Body of pancreas (tissue), 4 donors: ENCODE measurements around the gene CMC1. TPM values are rescaled to one million over a fixed set of nuclear protein-coding genes. Genes with fewer than 3 reads are reported as not detected.

Source experiments
- ATAC-seq: fragments of 150-250 bp; one replicate; pipeline ENCODE4 v1.9.1; 2016
- DNase-seq, 4 donors: peaks; one replicate each; pipeline ENCODE4 v3.0.0-alpha.2; 2019
- H3K27ac ChIP-seq, 4 donors: fragments of 200-600 bp; sonication (generic); 1 replicate in 3 of 4; 2 replicates in 1 of 4; pipeline versions ENCODE4 v1.5.1 to v1.6.1; 2016 to 2019; ENCODE audit warnings: mild to moderate bottlenecking in 1 of 4, mixed read lengths in 1 of 4, moderate library complexity in 1 of 4
- H3K27me3 ChIP-seq, 2 donors: fragments of 200-600 bp; sonication (generic); one replicate each; pipeline ENCODE4 v1.6.0; 2016; ENCODE audit warnings: mild to moderate bottlenecking in 1 of 2
- H3K36me3 ChIP-seq, 2 donors: fragments of 200-600 bp; sonication (generic); replicated peaks in 1 of 2; 2 replicates each; pipeline ENCODE4 v1.5.1; 2016; ENCODE audit warnings: low read depth in 2 of 2; ENCODE audit not compliant: insufficient read depth in 1 of 2
- H3K4me1 ChIP-seq: fragments of 200-600 bp; sonication (generic); one replicate; pipeline ENCODE4 v1.6.0; 2016
- H3K4me3 ChIP-seq, 2 donors: fragments of 200-600 bp; sonication (generic); 1 replicate in 1 of 2; 2 replicates in 1 of 2; pipeline ENCODE4 v1.5.1; 2016 to 2019
- H3K9me3 ChIP-seq, 3 donors: fragments of 200-600 bp; sonication (generic); 1 replicate in 2 of 3; 2 replicates in 1 of 3; pipeline ENCODE4 v1.5.1; 2016
- POLR2A ChIP-seq, 3 donors: fragments of 450-650 bp; IDR thresholded peaks; one replicate each; pipeline ENCODE4 v1.6.1; 2016; ENCODE audit warnings: antibody characterized with exemption in 3 of 3, mild to moderate bottlenecking in 2 of 3
- WGBS, 2 donors: methylation state at CpG; one replicate each; pipeline ENCODE4 v1.1.5; 2017; 5-methylcytosine and 5-hydroxymethylcytosine counted together
- intact Hi-C: fragments of 100-400 bp; cut with DNase I; formaldehyde crosslinking; loops from one replicate; pipeline ENCODE4 v1.15.1; 2023
- total RNA-seq, 2 donors: library from RNA; depleted of rRNA; stranded (reverse); fragments of >200 nt; gene quantifications; one replicate each; pipeline ENCODE4 v1.1.0, GENCODE V29; 2016
- TF ChIP-seq, protein P1 (sequence below), 7 experiments: fragments of 450-650 bp in 4 of 7; fragments of 200-600 bp in 3 of 7; sonication (generic) in 3 of 7; IDR thresholded peaks; one replicate each; pipeline ENCODE4 v1.5.1; 2016 to 2019; ENCODE audit warnings: antibody characterized with exemption in 7 of 7

Gene CMC1
- total RNA-seq, 2 donors from 2014 or later: 2.6 to 5.4 TPM

DNA sequence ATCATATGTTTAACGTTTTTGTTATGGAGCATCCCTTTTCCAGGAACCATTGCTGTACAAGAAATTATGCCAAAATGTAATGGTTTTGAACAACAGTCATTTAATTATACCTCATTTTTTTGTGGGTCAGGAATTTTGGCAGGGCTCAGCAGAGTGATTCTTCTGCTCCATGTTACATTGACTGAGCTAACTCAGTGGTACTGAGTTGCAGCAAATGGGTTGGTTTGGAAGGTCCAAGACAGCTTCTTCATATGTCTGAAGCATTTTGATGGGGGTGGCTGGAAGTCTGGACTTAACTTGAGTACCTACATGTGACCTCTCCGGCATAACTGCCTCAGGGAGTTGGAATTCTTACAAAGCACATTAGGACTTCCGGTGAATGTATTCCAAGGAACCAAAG lies 26.0 kb upstream of the CMC1 start:
- H3K4me1 ChIP-seq: no peaks in the 10 kb centered on the region
- 71 to 77% methylated on average over 3 of the region's 3 CpGs for WGBS, 2 donors
- intact Hi-C loops: no loop called here
- H3K9me3 ChIP-seq: peaks cover 0 to 8% (median 3%) of the 10 kb centered on the region in 3 donors
- no peak overlapping the region for H3K4me3 ChIP-seq
- no peaks in the 10 kb centered on the region for H3K27me3 ChIP-seq
- no peak overlapping the region for H3K27ac ChIP-seq
- H3K36me3 ChIP-seq: no peaks in the 10 kb centered on the region
- no peak for DNase-seq
- no peak for TF ChIP-seq POLR2A (IDR thresholded peaks at IDR 0.05)
- TF ChIP-seq, protein P1, sequence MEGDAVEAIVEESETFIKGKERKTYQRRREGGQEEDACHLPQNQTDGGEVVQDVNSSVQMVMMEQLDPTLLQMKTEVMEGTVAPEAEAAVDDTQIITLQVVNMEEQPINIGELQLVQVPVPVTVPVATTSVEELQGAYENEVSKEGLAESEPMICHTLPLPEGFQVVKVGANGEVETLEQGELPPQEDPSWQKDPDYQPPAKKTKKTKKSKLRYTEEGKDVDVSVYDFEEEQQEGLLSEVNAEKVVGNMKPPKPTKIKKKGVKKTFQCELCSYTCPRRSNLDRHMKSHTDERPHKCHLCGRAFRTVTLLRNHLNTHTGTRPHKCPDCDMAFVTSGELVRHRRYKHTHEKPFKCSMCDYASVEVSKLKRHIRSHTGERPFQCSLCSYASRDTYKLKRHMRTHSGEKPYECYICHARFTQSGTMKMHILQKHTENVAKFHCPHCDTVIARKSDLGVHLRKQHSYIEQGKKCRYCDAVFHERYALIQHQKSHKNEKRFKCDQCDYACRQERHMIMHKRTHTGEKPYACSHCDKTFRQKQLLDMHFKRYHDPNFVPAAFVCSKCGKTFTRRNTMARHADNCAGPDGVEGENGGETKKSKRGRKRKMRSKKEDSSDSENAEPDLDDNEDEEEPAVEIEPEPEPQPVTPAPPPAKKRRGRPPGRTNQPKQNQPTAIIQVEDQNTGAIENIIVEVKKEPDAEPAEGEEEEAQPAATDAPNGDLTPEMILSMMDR (IDR thresholded peaks at IDR 0.05): no peak
- no peak for ATAC-seq

DNA sequence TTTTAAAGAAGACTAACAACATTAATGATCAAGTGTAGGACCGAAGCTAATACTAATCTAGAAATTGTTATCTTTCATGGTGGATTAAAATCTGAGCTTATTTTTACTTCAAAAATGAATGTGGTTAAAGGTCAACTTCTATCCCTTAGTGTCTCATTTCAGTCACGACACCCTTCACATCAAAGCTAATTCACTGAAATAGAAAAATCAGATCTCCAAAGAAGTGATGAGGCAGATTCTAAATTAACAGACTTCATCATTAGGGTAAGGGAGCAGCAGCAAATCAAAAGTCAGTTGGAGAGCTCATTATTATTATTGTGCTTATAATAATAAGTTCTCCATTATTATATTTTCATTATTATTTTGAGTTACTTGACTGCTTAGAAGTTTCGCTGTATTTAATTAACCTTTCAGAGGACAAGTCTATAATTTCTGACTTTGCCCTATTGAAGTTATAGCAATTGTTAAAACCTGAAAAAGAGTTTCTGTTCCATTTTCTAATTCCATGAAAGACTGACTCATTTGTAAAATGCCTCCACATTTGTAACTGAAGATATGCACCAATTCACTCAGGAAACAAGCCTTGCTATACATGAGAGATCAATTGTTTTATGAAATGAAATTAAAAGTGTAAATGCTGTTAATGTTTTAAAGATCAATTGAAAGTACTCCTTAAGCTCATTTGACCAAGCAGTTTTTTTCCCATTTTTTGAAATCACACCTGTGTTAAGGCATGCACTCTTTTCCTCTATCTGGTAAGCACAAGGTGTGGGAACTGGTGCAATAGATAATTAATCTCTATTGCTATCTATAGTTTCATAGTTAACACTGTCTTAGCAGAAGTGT lies 23.1 kb upstream of the CMC1 start:
- Histone ChIP-seq H3K27me3 (no peaks in the 10 kb centered on the region), H3K27ac (no peak overlapping the region), H3K9me3 (peaks cover 0 to 8% (median 3%) of the 10 kb centered on the region in 3 donors), H3K36me3 (no peaks in the 10 kb centered on the region), H3K4me1 (no peaks in the 10 kb centered on the region), H3K4me3 (no peak overlapping the region)
- ATAC-seq (no peak), DNase-seq (no peak)
- intact Hi-C loops: no loop called here
- TF ChIP-seq POLR2A (IDR thresholded peaks at IDR 0.05): no peak
- TF ChIP-seq, protein P1 (IDR thresholded peaks at IDR 0.05): no peak
- 80 to 85% methylated on average over 3 of the region's 3 CpGs for WGBS, 2 donors

DNA sequence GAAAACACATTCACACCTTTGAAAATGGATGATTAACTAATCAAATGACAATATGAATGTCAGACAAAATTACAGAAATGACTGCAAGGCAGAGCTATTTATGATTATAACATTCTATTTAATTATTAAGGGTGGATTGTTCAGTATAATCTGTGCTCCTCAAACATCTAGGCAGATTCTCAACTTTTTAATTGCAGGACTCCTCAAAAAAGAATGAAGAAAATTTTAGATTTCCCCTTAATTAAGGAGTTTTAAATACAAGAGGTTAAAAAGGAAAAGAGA lies 22.6 kb upstream of the CMC1 start:
- no peak for ATAC-seq
- no peak overlapping the region for H3K27ac ChIP-seq
- H3K4me1 ChIP-seq: no peaks in the 10 kb centered on the region
- H3K27me3 ChIP-seq: no peaks in the 10 kb centered on the region
- no peak overlapping the region for H3K4me3 ChIP-seq
- intact Hi-C loops: no loop called here
- DNase-seq: no peak
- peaks cover 0 to 8% (median 3%) of the 10 kb centered on the region in 3 donors for H3K9me3 ChIP-seq
- TF ChIP-seq, protein P1 (IDR thresholded peaks at IDR 0.05): no peak
- TF ChIP-seq POLR2A (IDR thresholded peaks at IDR 0.05): no peak
- H3K36me3 ChIP-seq: no peaks in the 10 kb centered on the region

DNA sequence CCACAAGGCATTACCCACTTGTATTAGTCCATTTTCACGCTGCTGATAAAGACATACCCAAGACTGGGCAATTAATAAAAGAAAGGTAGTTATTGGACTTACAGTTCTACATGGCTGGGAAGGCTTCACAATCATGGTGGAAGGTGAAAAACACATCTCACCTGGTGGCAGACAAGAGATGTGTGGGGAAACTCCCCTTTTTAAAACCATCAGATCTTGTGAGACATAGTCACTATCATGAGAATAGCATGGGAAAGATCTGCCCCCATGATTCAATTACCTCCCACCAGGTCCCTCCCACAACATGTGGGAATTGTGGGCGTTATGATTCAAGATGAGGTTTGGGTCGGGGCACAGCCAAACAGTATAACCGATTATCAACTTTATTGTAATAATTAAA lies 17.0 kb upstream of the CMC1 start:
- intact Hi-C loops: no loop called here
- Histone ChIP-seq H3K9me3 (no peaks in the 10 kb centered on the region), H3K4me3 (no peak overlapping the region), H3K27me3 (no peaks in the 10 kb centered on the region), H3K4me1 (no peaks in the 10 kb centered on the region), H3K36me3 (no peaks in the 10 kb centered on the region), H3K27ac (no peak overlapping the region)
- no peak for TF ChIP-seq POLR2A (IDR thresholded peaks at IDR 0.05)
- TF ChIP-seq, protein P1 (IDR thresholded peaks at IDR 0.05): no peak
- no peak for DNase-seq
- whole genome bisulfite sequencing, 2 donors: 81 to 88% methylated on average over 4 of the region's 4 CpGs
- ATAC-seq: no peak

DNA sequence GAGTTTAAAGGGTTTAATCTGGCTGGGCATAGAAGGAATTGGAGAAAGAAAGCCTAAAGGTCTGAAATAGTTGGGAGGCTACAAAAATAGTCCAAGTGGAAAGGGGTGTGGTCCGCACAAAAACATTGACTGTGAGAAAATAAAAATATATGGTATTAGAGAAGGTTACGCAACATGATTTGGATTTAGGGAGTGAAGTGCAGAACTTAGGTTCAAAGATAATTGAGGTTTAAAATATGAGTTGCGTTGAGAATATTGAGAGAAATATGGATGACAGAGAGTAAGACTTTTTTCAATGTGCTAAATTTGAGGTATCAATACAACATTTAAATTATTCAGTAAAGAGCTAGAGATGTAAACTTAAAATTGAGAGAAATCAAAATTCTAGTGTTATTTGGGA lies 15.4 kb upstream of the CMC1 start:
- no peak for TF ChIP-seq POLR2A (IDR thresholded peaks at IDR 0.05)
- TF ChIP-seq, protein P1 (IDR thresholded peaks at IDR 0.05): no peak
- intact Hi-C loops: no loop called here
- Histone ChIP-seq H3K4me1 (no peaks in the 10 kb centered on the region), H3K36me3 (no peaks in the 10 kb centered on the region), H3K4me3 (no peak overlapping the region), H3K27me3 (no peaks in the 10 kb centered on the region), H3K9me3 (no peaks in the 10 kb centered on the region), H3K27ac (no peak overlapping the region)
- 94 to 95% methylated on average over 3 of the region's 3 CpGs for WGBS, 2 donors
- DNase-seq: no peak
- ATAC-seq: no peak
